ENCODE data around the gene BCO1. TPM values are rescaled to one million over a fixed set of nuclear protein-coding genes. Genes with fewer than 3 reads are reported as not detected.

The BCO1 gene
- total and polyA plus RNA-seq, 12 donors: 0.03 TPM; not detected in 11

- Histone ChIP-seq H3K4me3 (peak within 1 kb of the TSS; percentile 32 to 83 (median 78)), H3K27me3 (no peaks in the 10 kb centered on the region), H3K9me3 (replicated peaks in 1 of 3) (no peaks in the 10 kb centered on the region), H3K27ac (peak within 1 kb of the TSS; percentile 6 to 93 (median 91)), H3K4me1 (replicated peaks in 1 of 2) (peaks cover 12 to 47% of the 10 kb centered on the region in 2 donors), H3K36me3 (replicated peaks in 1 of 2) (no peaks in the 10 kb centered on the region)
- intact Hi-C loops (cut with DNase I): no loop called here
- 0% methylated on average over 4 to 75 of the region's 75 CpGs for WGBS, 4 donors
- TF ChIP-seq CTCF (IDR thresholded peaks at IDR 0.05) (no peak), POLR2A (IDR thresholded peaks at IDR 0.05) (peak; percentile 74 to 94)
- DNase-seq: peak; percentile 95 to 98 (median 96)
Observed at GRCh38 chr16:81314603-81315270, 76.2 kb downstream of the BCO1 start, which contains the start of gene GAN. Gene GAN, plus strand, starts transcription at chr16:81314962. Its CDS starts 152 bp downstream, at chr16:81315114.

DNA sequence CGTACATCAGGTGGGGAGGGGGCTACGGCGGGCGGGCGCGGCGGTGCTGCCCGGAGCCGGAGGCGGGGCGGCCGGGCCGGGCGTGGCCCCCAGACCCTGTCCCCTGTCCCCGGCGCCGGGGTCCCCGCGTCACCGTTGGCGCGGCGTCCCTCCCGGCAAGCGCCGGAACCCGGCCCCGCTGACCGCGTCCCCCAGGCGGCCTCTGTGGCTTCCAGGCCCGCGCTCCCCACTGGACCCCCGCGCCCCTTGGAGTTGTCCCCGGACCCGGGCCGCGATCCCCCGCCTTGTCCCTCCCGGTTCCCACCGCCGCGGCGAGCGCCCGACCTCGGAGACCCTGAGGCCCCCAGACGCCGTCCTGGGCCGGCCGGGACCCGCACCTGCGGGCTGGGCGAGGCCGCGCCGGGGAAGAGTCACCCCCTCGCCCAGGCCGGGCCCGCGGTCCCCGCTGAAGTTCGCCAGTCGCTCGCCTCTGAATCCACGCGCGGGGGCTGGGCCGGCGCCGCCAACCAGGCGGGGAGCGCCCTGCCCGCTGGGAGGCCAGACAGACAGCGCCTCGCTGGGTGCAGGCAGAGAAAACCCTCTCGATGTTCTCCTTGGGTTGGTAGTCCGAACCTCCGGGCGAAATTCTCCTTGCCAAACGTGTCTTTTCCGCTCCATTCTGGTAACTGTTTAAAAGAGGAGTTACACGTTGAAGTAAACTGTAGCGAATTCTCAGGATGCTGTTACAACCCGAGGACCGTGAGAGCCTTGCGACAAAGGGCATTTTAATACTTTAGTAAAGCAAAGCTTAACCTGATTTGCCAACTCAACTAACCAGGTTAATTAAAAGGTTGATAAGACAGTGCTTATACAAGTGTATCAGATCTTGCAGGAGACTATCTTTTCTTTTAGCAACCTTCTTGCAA, 77.0 kb downstream of the BCO1 start:
- H3K4me1 ChIP-seq (replicated peaks in 1 of 2): peaks cover 16 to 48% of the 10 kb centered on the region in 2 donors
- peak in 1 of 6 experiments; percentile 10 for TF ChIP-seq CTCF (IDR thresholded peaks at IDR 0.05)
- peak in 1 of 2 donors; percentile 61 for TF ChIP-seq POLR2A (IDR thresholded peaks at IDR 0.05)
- WGBS, 4 donors: 1 to 4% (median 1%) methylated on average over 8 to 82 of the region's 88 CpGs
- H3K9me3 ChIP-seq (replicated peaks in 1 of 3): no peaks in the 10 kb centered on the region
- peak overlapping the region in 4 of 5 donors; percentile 88 to 93 (median 92) for H3K27ac ChIP-seq
- H3K27me3 ChIP-seq: no peaks in the 10 kb centered on the region
- H3K4me3 ChIP-seq: peak overlapping the region; percentile 32 to 83 (median 78)
- no peaks in the 10 kb centered on the region for H3K36me3 ChIP-seq (replicated peaks in 1 of 2)
- intact Hi-C loops (cut with DNase I): no loop called here
- DNase-seq: peak; percentile 57 to 79 (median 71)

DNA sequence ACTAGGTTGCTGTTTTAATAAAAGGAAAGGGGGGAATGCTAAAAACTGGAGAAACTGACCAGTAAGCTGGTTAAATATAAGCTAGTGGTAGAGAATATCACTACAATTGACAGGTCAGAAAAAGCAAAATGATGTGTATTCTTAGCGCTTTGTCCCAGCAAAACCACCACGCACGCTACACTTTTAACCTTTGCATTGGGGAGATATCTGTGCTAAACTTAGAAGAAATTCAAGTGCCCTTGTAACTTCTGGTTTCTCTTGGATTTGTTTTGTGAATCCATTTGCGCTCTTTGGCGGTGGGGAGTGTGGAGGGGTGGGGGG, 77.6 kb downstream of the BCO1 start:
- H3K27ac ChIP-seq: peak overlapping the region in 1 of 5 donors; percentile 93

More for the DNA sequence above, 77.6 kb downstream of the BCO1 start:
- Histone ChIP-seq H3K27me3 (no peaks in the 10 kb centered on the region), H3K4me1 (replicated peaks in 1 of 2) (peaks cover 16 to 42% of the 10 kb centered on the region in 2 donors), H3K36me3 (replicated peaks in 1 of 2) (no peaks in the 10 kb centered on the region), H3K4me3 (peak overlapping the region in 2 of 4 donors; percentile 28 to 83), H3K9me3 (replicated peaks in 1 of 3) (no peaks in the 10 kb centered on the region)
- WGBS, 4 donors: 81 to 86% (median 83%) methylated on average over 5 of the region's 5 CpGs
- DNase-seq: no peak
- TF ChIP-seq POLR2A (IDR thresholded peaks at IDR 0.05) (no peak), CTCF (IDR thresholded peaks at IDR 0.05) (no peak)
- intact Hi-C loops (cut with DNase I): no loop called here
